Kidney tubule cell (primary cell): ENCODE results near the gene CCDC63.
"Not testable (repeated sequence)": the region's sequence is repeated elsewhere in the genome, so short reads cannot be mapped to it uniquely, and the experiment has no call there.

Experiments used
- DNase-seq: peaks from one replicate; pipeline ENCODE4 v3.0.0-alpha.2; 2018; ENCODE audit warnings: low spot score

Gene CCDC63

GRCh38 chr12:110923192-110923591, 76.4 kb downstream of the CCDC63 start:
- no peak for DNase-seq

- DNase-seq = no peak
Measured at GRCh38 chr12:110923692-110924334, 77.0 kb downstream of the CCDC63 start.

- DNase-seq = no peak
Measured at GRCh38 chr12:110927546-110927945, 80.8 kb downstream of the CCDC63 start.

- DNase-seq = no peak
Measured at GRCh38 chr12:110928700-110929099, 81.9 kb downstream of the CCDC63 start.

GRCh38 chr12:110929818-110930217, 83.0 kb downstream of the CCDC63 start:
- no peak for DNase-seq

- no peak for DNase-seq
Measured at GRCh38 chr12:110930348-110931314, 83.8 kb downstream of the CCDC63 start.

GRCh38 chr12:110931315-110931728, 84.5 kb downstream of the CCDC63 start:
- DNase-seq = no peak

GRCh38 chr12:110932046-110932445, 85.3 kb downstream of the CCDC63 start:
- no peak for DNase-seq

- DNase-seq = no peak
Measured at GRCh38 chr12:110933326-110933974, 86.7 kb downstream of the CCDC63 start.

- DNase-seq = peak; percentile 75
Measured at GRCh38 chr12:110934093-110934852, 87.5 kb downstream of the CCDC63 start.

GRCh38 chr12:110935588-110935987, 88.8 kb downstream of the CCDC63 start:
- no peak for DNase-seq

- no peak for DNase-seq
Measured at GRCh38 chr12:110936367-110937103, 89.7 kb downstream of the CCDC63 start.

GRCh38 chr12:110937104-110937641, 90.4 kb downstream of the CCDC63 start:
- DNase-seq = peak; percentile 47

GRCh38 chr12:110940296-110940695, 93.5 kb downstream of the CCDC63 start:
- DNase-seq = no peak

- DNase-seq = no peak
Measured at GRCh38 chr12:110940933-110941332, 94.1 kb downstream of the CCDC63 start.

GRCh38 chr12:110941391-110941790, 94.6 kb downstream of the CCDC63 start:
- no peak for DNase-seq

- no peak for DNase-seq
Measured at GRCh38 chr12:110943373-110943772, 96.6 kb downstream of the CCDC63 start.

GRCh38 chr12:110948041-110948440, 101.3 kb downstream of the CCDC63 start:
- DNase-seq = no peak

- not testable (repeated sequence) for DNase-seq
Measured at GRCh38 chr12:110950466-110950865, 103.7 kb downstream of the CCDC63 start.

- not testable (repeated sequence) for DNase-seq
Measured at GRCh38 chr12:110950867-110951266, 104.1 kb downstream of the CCDC63 start.
